SK-N-SH (cell line): Measurements from ENCODE around the gene CHST10. TPM values are rescaled to one million over a fixed set of nuclear protein-coding genes. Genes with fewer than 3 reads are reported as not detected.

ENCODE experiments used
- CTCF ChIA-PET: fragments of 300-600, 350-600 bp; formaldehyde crosslinking; extraction: SDS; loops from one replicate; lab custom pipeline; 2021; lab: Yijun Ruan, JAX
- POLR2A ChIA-PET: fragments of 350-600 bp; sonication (Branson Sonifier 250); formaldehyde crosslinking; extraction: SDS; loops from one replicate; lab custom pipeline; 2020; ENCODE audit warnings: antibody characterized with exemption, inconsistent platforms; lab: Yijun Ruan, JAX
- DNase-seq: peaks from one replicate; pipeline ENCODE4 v3.0.0; 2012
- H2AFZ ChIP-seq: fragments of 200-600 bp; sonication (generic); 2 replicates; pipeline ENCODE4 v1.8.1; 2016; ENCODE audit warnings: antibody characterized with exemption, mild to moderate bottlenecking, low read depth
- H3F3A ChIP-seq: fragments of 200-600 bp; sonication (generic); replicated peaks from 2 replicates; pipeline ENCODE3; 2016; ENCODE audit warnings: antibody characterized with exemption, mild to moderate bottlenecking; ENCODE audit not compliant: insufficient read depth
- H3K27ac ChIP-seq, 2 experiments: fragments of 200-500 bp in 1 of 2; fragments of 200-600 bp in 1 of 2; sonication (Bioruptor generic) in 1 of 2; sonication (generic), shearing (Covaris generic) in 1 of 2; 2 replicates each; pipeline versions ENCODE4 v1.5.1 to v1.6.1; 2014 to 2016; ENCODE audit warnings: low read depth in 2 of 2, inconsistent platforms in 1 of 2, low read length in 1 of 2, mild to moderate bottlenecking in 1 of 2, mixed read lengths in 1 of 2
- H3K27me3 ChIP-seq: fragments of 200-600 bp; sonication (generic), shearing (Covaris generic); 2 replicates; pipeline ENCODE4 v1.6.1; 2016; ENCODE audit warnings: mixed run types; ENCODE audit not compliant: insufficient read depth
- H3K36me3 ChIP-seq, 2 experiments: fragments of 200-500 bp in 1 of 2; fragments of 200-600 bp in 1 of 2; sonication (Bioruptor generic) in 1 of 2; sonication (generic) in 1 of 2; replicated peaks in 1 of 2; 2 replicates each; pipeline versions ENCODE3 to v1.5.1; 2014 to 2016; ENCODE audit warnings: low read length in 1 of 2, mild to moderate bottlenecking in 1 of 2; ENCODE audit not compliant: insufficient read depth in 2 of 2, control insufficient read depth in 1 of 2
- H3K4me1 ChIP-seq, 2 experiments: fragments of 200-500 bp in 1 of 2; fragments of 200-600 bp in 1 of 2; sonication (Bioruptor generic) in 1 of 2; sonication (generic), shearing (Covaris generic) in 1 of 2; 2 replicates each; pipeline versions ENCODE4 v1.5.1 to v1.6.1; 2014 to 2016; ENCODE audit warnings: low read depth in 1 of 2, low read length in 1 of 2, mixed run types in 1 of 2; ENCODE audit not compliant: insufficient read depth in 2 of 2, control insufficient read depth in 1 of 2
- H3K4me2 ChIP-seq: fragments of 200-600 bp; sonication (generic), shearing (Covaris generic); 2 replicates; pipeline ENCODE4 v1.6.1; 2017; ENCODE audit warnings: mixed run types
- H3K4me3 ChIP-seq, 2 experiments: fragments of 200-500 bp in 1 of 2; fragments of 200-600 bp in 1 of 2; sonication (Bioruptor generic) in 1 of 2; sonication (generic), shearing (Covaris generic) in 1 of 2; 2 replicates each; pipeline versions ENCODE4 v1.5.1 to v1.8.1; 2014 to 2016; ENCODE audit warnings: low read depth in 2 of 2, inconsistent platforms in 1 of 2, low read length in 1 of 2, mild to moderate bottlenecking in 1 of 2, mixed read lengths in 1 of 2, moderate library complexity in 1 of 2
- H3K79me2 ChIP-seq: fragments of 200-600 bp; sonication (generic); 2 replicates; pipeline ENCODE4 v1.8.1; 2017; ENCODE audit warnings: mild to moderate bottlenecking; ENCODE audit not compliant: insufficient read depth
- H3K9ac ChIP-seq: fragments of 200-600 bp; sonication (generic); 2 replicates; pipeline ENCODE4 v1.6.1; 2017; ENCODE audit warnings: mixed run types
- H3K9me2 ChIP-seq: fragments of 200-600 bp; sonication (generic); 2 replicates; pipeline ENCODE4 v1.6.1; 2017; ENCODE audit warnings: mixed run types
- H3K9me3 ChIP-seq: fragments of 200-600 bp; sonication (generic); 2 replicates; pipeline ENCODE4 v1.6.1; 2017; ENCODE audit warnings: mixed run types, mild to moderate bottlenecking, moderate library complexity
- H4K20me1 ChIP-seq: fragments of 200-600 bp; sonication (generic); 2 replicates; pipeline ENCODE4 v1.6.1; 2017; ENCODE audit warnings: mild to moderate bottlenecking, mixed run types; ENCODE audit not compliant: insufficient read depth
- EP300 ChIP-seq, 2 experiments: IDR thresholded peaks; 2 replicates each; pipeline versions ENCODE4 v1.4.0 to v1.6.1; 2012; ENCODE audit warnings: borderline replicate concordance in 1 of 2, low read depth in 1 of 2, low read length in 1 of 2
- EZH2phosphoT487 ChIP-seq: fragments of 200-600 bp; sonication (generic); IDR thresholded peaks from 2 replicates; pipeline ENCODE4 v1.6.1; 2017; ENCODE audit warnings: low read depth, mixed run types, mild to moderate bottlenecking, antibody characterized with exemption, moderate library complexity, borderline replicate concordance
- FOSL2 ChIP-seq: IDR thresholded peaks from 2 replicates; pipeline ENCODE4 v1.4.0; 2012; ENCODE audit warnings: low read depth, mild to moderate bottlenecking, moderate library complexity, borderline replicate concordance
- FOXM1 ChIP-seq: IDR thresholded peaks from 2 replicates; pipeline ENCODE4 v1.4.0; 2012; ENCODE audit warnings: low read depth, mild to moderate bottlenecking
- GABPA ChIP-seq: IDR thresholded peaks from 2 replicates; pipeline ENCODE4 v1.4.0; 2012; ENCODE audit warnings: low read depth, mild to moderate bottlenecking
- GATA2 ChIP-seq: sonication (generic); formaldehyde crosslinking; IDR thresholded peaks from 2 replicates; pipeline ENCODE4 v1.5.0; 2020; ENCODE audit warnings: mild to moderate bottlenecking, missing genetic modification reagents
- JUND ChIP-seq: IDR thresholded peaks from 2 replicates; pipeline ENCODE4 v1.4.0; 2012
- MEF2A ChIP-seq: IDR thresholded peaks from 2 replicates; pipeline ENCODE4 v1.4.0; 2012; ENCODE audit warnings: low read depth, borderline replicate concordance
- MXI1 ChIP-seq: IDR thresholded peaks from 2 replicates; pipeline ENCODE4 v1.6.1; 2012; ENCODE audit warnings: mild to moderate bottlenecking, low read depth, low read length, improper control_type of control experiment
- NFIC ChIP-seq: IDR thresholded peaks from 2 replicates; pipeline ENCODE4 v1.4.0; 2012; ENCODE audit warnings: borderline replicate concordance
- RAD21 ChIP-seq: IDR thresholded peaks from 2 replicates; pipeline ENCODE4 v1.6.1; 2012; ENCODE audit warnings: mild to moderate bottlenecking, low read length
- RCOR1 ChIP-seq: fragments of 150-350 bp; IDR thresholded peaks from 2 replicates; pipeline ENCODE4 v1.6.1; 2017; ENCODE audit warnings: antibody characterized with exemption, low read length
- REST ChIP-seq: IDR thresholded peaks from 2 replicates; pipeline ENCODE4 v1.6.1; 2012; ENCODE audit warnings: mild to moderate bottlenecking, low read depth, low read length, moderate library complexity
- RXRA ChIP-seq: IDR thresholded peaks from 2 replicates; pipeline ENCODE4 v1.4.0; 2012; ENCODE audit warnings: low read depth, mild to moderate bottlenecking, borderline replicate concordance
- TEAD4 ChIP-seq: IDR thresholded peaks from 2 replicates; pipeline ENCODE4 v1.4.0; 2012; ENCODE audit warnings: mild to moderate bottlenecking, borderline replicate concordance; ENCODE audit not compliant: insufficient read depth
- YY1 ChIP-seq: IDR thresholded peaks from 2 replicates; pipeline ENCODE4 v1.4.0; 2012; ENCODE audit warnings: low read depth, mild to moderate bottlenecking
- ZBTB33 ChIP-seq: IDR thresholded peaks from 2 replicates; pipeline ENCODE4 v1.4.0; 2012; ENCODE audit warnings: low read depth, borderline replicate concordance
- WGBS: methylation state at CpG from one replicate; pipeline ENCODE4 v1.1.6; 2017; ENCODE audit warnings: low lambda C conversion rate; 5-methylcytosine and 5-hydroxymethylcytosine counted together
- polyA plus RNA-seq, 3 experiments: library from polyadenylated mRNA; depleted of rRNA; stranded (reverse); fragments of >200 nt; gene quantifications; 2 replicates each; pipeline ENCODE4 v1.2.3, GENCODE V29; 2012

The CHST10 gene
- polyA plus RNA-seq, 1 of the 3 experiments (the other 2 are of a cell fraction): 17.6 TPM

GRCh38 chr2:100359576-100359975 is 57.9 kb downstream of the CHST10 start:
- H3K27me3 ChIP-seq: no peaks in the 10 kb centered on the region
- H3K4me3 ChIP-seq: no peak overlapping the region
- POLR2A ChIA-PET: no interaction called here
- no peaks in the 10 kb centered on the region for H3K79me2 ChIP-seq
- H3K4me1 ChIP-seq: no peaks in the 10 kb centered on the region
- H3K4me2 ChIP-seq: no peak overlapping the region
- H3F3A ChIP-seq: no peaks in the 10 kb centered on the region
- TF ChIP-seq RCOR1: no peak
- no peak overlapping the region for H3K9ac ChIP-seq
- no peaks in the 10 kb centered on the region for H4K20me1 ChIP-seq
- no peaks in the 10 kb centered on the region for H3K9me3 ChIP-seq
- CTCF ChIA-PET: interaction anchor here (1.4 to 1.8 kb wide), 2 partner anchors 22 to 97 kb away, joined by 7 to 8 read pairs; no protein-coding TSS in a partner anchor
- H3K9me2 ChIP-seq: no peaks in the 10 kb centered on the region
- no peaks in the 10 kb centered on the region for H3K36me3 ChIP-seq
- no peak overlapping the region for H3K27ac ChIP-seq
- H2AFZ ChIP-seq: no peak overlapping the region
- no peak for DNase-seq

- 78% methylated on average over 2 of the region's 2 CpGs for WGBS
These were observed 58.9 kb downstream of the CHST10 start for GRCh38 chr2:100358554-100358953.

More at GRCh38 chr2:100358554-100358953, 58.9 kb downstream of the CHST10 start:
- Histone ChIP-seq H3K79me2 (no peaks in the 10 kb centered on the region), H2AFZ (no peak overlapping the region), H3F3A (no peaks in the 10 kb centered on the region), H3K9ac (no peak overlapping the region), H3K27ac (no peak overlapping the region), H3K9me3 (no peaks in the 10 kb centered on the region), H3K27me3 (no peaks in the 10 kb centered on the region), H3K4me2 (no peak overlapping the region), H3K4me1 (no peaks in the 10 kb centered on the region), H4K20me1 (no peaks in the 10 kb centered on the region), H3K4me3 (no peak overlapping the region), H3K36me3 (no peaks in the 10 kb centered on the region), H3K9me2 (no peaks in the 10 kb centered on the region)
- TF ChIP-seq EP300 (IDR thresholded peaks at IDR 0.05; ENCODE audit: borderline replicate concordance in 1 of 2, low read depth in 1 of 2, low read length in 1 of 2) (no peak), YY1 (no peak), NFIC (no peak), GATA2 (CRISPR knock-in tag) (no peak), RXRA (no peak), FOSL2 (no peak), FOXM1 (no peak), MEF2A (no peak), EZH2phosphoT487 (no peak), GABPA (no peak), RAD21 (no peak), ZBTB33 (no peak), REST (no peak), TEAD4 (no peak), JUND (no peak), MXI1 (no peak)
- ChIA-PET CTCF (interaction anchor here (0.7 to 1.8 kb wide), 3 partner anchors 23 to 1472 kb away, joined by 3 to 8 read pairs (median 7); no protein-coding TSS in a partner anchor), POLR2A (no interaction called here)
- no peak for DNase-seq
